HEK293T (cell line): ENCODE data around the gene SPIRE2.

ENCODE experiments used
- LEF1 ChIP-seq: fragments of 450-650 bp; IDR thresholded peaks from 2 replicates; pipeline ENCODE4 v1.6.1; 2017; ENCODE audit warnings: mild to moderate bottlenecking, borderline replicate concordance
- NFRKB ChIP-seq: fragments of 450-650 bp; IDR thresholded peaks from 2 replicates; pipeline ENCODE4 v1.6.1; 2016; ENCODE audit warnings: mild to moderate bottlenecking, moderate library complexity

DNA sequence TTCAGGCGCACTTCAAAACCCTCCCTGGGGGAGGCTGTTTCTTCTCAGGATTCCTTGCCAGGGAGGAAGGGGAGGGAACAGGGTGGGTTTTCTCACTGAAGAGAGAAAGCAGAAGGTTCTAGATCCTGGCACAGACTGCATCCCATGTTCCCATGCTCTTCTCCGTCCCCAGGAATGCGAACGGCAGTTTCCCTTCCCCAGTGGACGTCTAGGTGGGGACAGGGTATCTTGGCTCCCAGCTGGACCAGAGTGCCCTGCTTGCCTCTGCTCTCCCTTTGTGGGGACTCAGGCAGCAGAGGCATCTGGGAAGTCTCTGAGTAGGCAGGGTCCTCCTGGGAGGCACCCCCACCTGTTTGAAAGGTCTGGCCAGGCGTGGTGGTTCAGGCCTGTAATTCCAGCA lies 42.2 kb downstream of the SPIRE2 start:
- TF ChIP-seq NFRKB (no peak), LEF1 (no peak)
